ENCODE measurements around the gene NDUFA6. TPM values are rescaled to one million over a fixed set of nuclear protein-coding genes. Genes with fewer than 3 reads are reported as not detected.

The NDUFA6 gene
- polyA plus RNA-seq, 1 donor (not counting 4 experiments of a cell fraction or from before 2014, with no cell fraction given) = 86.7 TPM

DNA sequence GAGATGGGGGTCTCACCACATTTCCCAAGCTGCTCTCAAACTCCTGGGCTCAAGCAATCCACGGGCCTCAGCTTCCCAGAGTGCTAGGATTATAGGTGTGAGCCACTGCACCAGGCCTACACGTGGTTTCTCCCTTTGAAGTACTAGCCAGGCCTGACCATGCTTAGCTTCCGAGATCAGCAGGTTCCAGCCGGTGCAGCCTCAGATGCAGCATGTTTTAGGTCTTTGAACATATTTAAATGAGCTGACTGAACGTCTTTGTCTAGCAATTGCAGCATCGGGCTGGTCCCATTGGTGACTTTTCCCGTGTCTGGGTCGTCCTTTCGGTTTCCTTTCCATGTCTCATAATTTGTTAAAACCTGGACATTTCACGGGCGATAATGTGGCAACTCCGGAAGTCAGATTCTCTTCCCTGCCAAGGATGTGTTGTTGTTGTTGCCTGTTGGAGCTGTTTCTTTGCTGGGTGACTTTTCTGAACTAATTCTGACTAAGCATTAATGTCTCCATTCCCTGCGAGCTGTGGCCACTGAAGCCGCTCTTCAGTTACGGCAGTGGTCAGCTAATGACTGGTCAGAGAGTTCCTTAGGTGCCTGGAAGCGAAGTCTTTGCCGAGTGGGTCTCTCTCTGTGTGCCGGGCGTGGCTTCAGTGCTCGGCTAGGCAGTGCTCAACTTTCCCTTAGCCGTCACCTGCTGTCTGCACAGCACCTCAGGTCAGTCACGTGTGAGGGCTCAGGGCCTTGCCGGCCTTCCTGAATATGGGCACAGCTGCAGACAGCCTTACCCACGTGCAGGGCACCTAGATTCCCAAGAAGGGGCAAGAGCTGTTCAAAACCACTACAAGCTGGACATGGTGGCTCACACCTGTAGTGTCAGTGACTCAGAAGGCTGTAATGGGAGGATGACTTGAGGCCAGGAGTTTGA, 43.8 kb upstream of the NDUFA6 start:
- H3K9me3 ChIP-seq (ENCODE audit: control insufficient read depth, low read depth, low read length) = no peaks in the 10 kb centered on the region
- no peaks in the 10 kb centered on the region for H3K27me3 ChIP-seq (ENCODE audit: control insufficient read depth, extremely low read depth, insufficient read depth, low read length)
- DNase-seq (ENCODE audit: low read depth, low spot score) (no peak), FAIRE-seq (peak; percentile 32)
- H3K9ac ChIP-seq (ENCODE audit: control insufficient read depth, extremely low read depth, insufficient read depth, low read length) = no peak overlapping the region
- H3K27ac ChIP-seq (ENCODE audit: control insufficient read depth, insufficient read depth, low read length) = no peak overlapping the region
- no peaks in the 10 kb centered on the region for H3K9me1 ChIP-seq (ENCODE audit: control insufficient read depth, extremely low read depth, insufficient read depth, low read length)
- H3K79me2 ChIP-seq (ENCODE audit: control insufficient read depth, insufficient read depth, low read length) = no peaks in the 10 kb centered on the region
- no peaks in the 10 kb centered on the region for H4K20me1 ChIP-seq (ENCODE audit: control insufficient read depth, extremely low read depth, insufficient read depth, low read length)
- H2AFZ ChIP-seq (ENCODE audit: control insufficient read depth, low read length) = no peak overlapping the region
- TF ChIP-seq, protein P1, sequence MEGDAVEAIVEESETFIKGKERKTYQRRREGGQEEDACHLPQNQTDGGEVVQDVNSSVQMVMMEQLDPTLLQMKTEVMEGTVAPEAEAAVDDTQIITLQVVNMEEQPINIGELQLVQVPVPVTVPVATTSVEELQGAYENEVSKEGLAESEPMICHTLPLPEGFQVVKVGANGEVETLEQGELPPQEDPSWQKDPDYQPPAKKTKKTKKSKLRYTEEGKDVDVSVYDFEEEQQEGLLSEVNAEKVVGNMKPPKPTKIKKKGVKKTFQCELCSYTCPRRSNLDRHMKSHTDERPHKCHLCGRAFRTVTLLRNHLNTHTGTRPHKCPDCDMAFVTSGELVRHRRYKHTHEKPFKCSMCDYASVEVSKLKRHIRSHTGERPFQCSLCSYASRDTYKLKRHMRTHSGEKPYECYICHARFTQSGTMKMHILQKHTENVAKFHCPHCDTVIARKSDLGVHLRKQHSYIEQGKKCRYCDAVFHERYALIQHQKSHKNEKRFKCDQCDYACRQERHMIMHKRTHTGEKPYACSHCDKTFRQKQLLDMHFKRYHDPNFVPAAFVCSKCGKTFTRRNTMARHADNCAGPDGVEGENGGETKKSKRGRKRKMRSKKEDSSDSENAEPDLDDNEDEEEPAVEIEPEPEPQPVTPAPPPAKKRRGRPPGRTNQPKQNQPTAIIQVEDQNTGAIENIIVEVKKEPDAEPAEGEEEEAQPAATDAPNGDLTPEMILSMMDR (optimal IDR thresholded peaks at IDR 0.05 in 1 of 3, IDR thresholded peaks at IDR 0.05 in 1 of 3, conservative IDR thresholded peaks at IDR 0.05 in 1 of 3; ENCODE audit: extremely low read depth in 1 of 3, insufficient read depth in 2 of 3, low read length in 3 of 3) = no peak
- TF ChIP-seq EZH2 (IDR thresholded peaks at IDR 0.05; ENCODE audit: low read length) = no peak
- no peak overlapping the region for H3K4me3 ChIP-seq (ENCODE audit: control insufficient read depth in 2 of 3, extremely low read depth in 1 of 3, insufficient read depth in 2 of 3, low read depth in 1 of 3, low read length in 3 of 3)
- peaks cover 0 to 4% of the 10 kb centered on the region in 2 experiments for H3K36me3 ChIP-seq (ENCODE audit: control insufficient read depth in 2 of 2, extremely low read depth in 1 of 2, insufficient read depth in 2 of 2, low read length in 2 of 2)
- dilution Hi-C loops (cut with MboI; ENCODE audit: extremely low pct_ligation_motif_present, low sequenced_read_pairs) = no loop called here
- H3K4me1 ChIP-seq (ENCODE audit: control insufficient read depth, extremely low read depth, insufficient read depth, low read length) = peaks cover 6% of the 10 kb centered on the region
- H3K4me2 ChIP-seq (ENCODE audit: control insufficient read depth, extremely low read depth, insufficient read depth, low read depth, low read length) = peak overlapping the region; percentile 17

DNA sequence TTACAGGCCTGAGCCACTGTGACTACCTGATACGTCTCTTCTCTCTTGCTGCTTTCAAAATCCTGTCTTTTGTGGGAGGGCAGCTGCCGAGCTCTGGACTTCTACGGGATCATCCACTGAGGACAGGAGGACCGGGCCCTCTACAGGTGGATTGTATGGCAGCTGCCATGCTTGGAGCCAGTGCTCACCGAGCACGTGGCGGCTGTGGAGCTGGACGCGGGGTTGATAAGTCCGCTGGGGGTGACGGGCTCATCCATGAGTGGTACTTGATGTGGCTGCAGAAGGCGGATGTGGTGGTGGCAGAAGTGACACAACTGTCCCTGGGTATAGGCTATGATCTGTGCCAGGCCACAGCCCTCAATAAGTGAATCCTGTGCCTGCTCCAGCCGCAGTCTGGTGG, 41.9 kb upstream of the NDUFA6 start:
- Histone ChIP-seq H3K4me1 (ENCODE audit: control insufficient read depth, extremely low read depth, insufficient read depth, low read length) (peaks cover 6% of the 10 kb centered on the region), H3K4me2 (ENCODE audit: control insufficient read depth, extremely low read depth, insufficient read depth, low read depth, low read length) (no peak overlapping the region), H3K9me3 (ENCODE audit: control insufficient read depth, low read depth, low read length) (no peaks in the 10 kb centered on the region), H3K9me1 (ENCODE audit: control insufficient read depth, extremely low read depth, insufficient read depth, low read length) (no peaks in the 10 kb centered on the region), H3K27ac (ENCODE audit: control insufficient read depth, insufficient read depth, low read length) (no peak overlapping the region), H3K36me3 (ENCODE audit: control insufficient read depth in 2 of 2, extremely low read depth in 1 of 2, insufficient read depth in 2 of 2, low read length in 2 of 2) (no peaks in the 10 kb centered on the region), H4K20me1 (ENCODE audit: control insufficient read depth, extremely low read depth, insufficient read depth, low read length) (no peaks in the 10 kb centered on the region), H3K4me3 (ENCODE audit: control insufficient read depth in 2 of 3, extremely low read depth in 1 of 3, insufficient read depth in 2 of 3, low read depth in 1 of 3, low read length in 3 of 3) (no peak overlapping the region), H3K9ac (ENCODE audit: control insufficient read depth, extremely low read depth, insufficient read depth, low read length) (no peak overlapping the region), H3K27me3 (ENCODE audit: control insufficient read depth, extremely low read depth, insufficient read depth, low read length) (no peaks in the 10 kb centered on the region), H2AFZ (ENCODE audit: control insufficient read depth, low read length) (no peak overlapping the region), H3K79me2 (ENCODE audit: control insufficient read depth, insufficient read depth, low read length) (no peaks in the 10 kb centered on the region)
- dilution Hi-C loops (cut with MboI; ENCODE audit: extremely low pct_ligation_motif_present, low sequenced_read_pairs) = no loop called here
- DNase-seq (ENCODE audit: low read depth, low spot score) (no peak), FAIRE-seq (no peak)
- TF ChIP-seq, protein P1 (optimal IDR thresholded peaks at IDR 0.05 in 1 of 3, IDR thresholded peaks at IDR 0.05 in 1 of 3, conservative IDR thresholded peaks at IDR 0.05 in 1 of 3; ENCODE audit: extremely low read depth in 1 of 3, insufficient read depth in 2 of 3, low read length in 3 of 3) = no peak
- TF ChIP-seq EZH2 (IDR thresholded peaks at IDR 0.05; ENCODE audit: low read length) = no peak
